HG03457 (cell line): ENCODE results near the gene ITGAL.
"Not testable (repeated sequence)": the region's sequence is repeated elsewhere in the genome, so short reads cannot be mapped to it uniquely, and the experiment has no call there.

ENCODE experiments used
- ATAC-seq: cut with Tn5 transposase; IDR thresholded peaks from one replicate; pipeline ENCODE4 v1.9.1; 2021; ENCODE audit warnings: moderate number of reproducible peaks; ENCODE audit not compliant: unreplicated experiment

Gene ITGAL

DNA sequence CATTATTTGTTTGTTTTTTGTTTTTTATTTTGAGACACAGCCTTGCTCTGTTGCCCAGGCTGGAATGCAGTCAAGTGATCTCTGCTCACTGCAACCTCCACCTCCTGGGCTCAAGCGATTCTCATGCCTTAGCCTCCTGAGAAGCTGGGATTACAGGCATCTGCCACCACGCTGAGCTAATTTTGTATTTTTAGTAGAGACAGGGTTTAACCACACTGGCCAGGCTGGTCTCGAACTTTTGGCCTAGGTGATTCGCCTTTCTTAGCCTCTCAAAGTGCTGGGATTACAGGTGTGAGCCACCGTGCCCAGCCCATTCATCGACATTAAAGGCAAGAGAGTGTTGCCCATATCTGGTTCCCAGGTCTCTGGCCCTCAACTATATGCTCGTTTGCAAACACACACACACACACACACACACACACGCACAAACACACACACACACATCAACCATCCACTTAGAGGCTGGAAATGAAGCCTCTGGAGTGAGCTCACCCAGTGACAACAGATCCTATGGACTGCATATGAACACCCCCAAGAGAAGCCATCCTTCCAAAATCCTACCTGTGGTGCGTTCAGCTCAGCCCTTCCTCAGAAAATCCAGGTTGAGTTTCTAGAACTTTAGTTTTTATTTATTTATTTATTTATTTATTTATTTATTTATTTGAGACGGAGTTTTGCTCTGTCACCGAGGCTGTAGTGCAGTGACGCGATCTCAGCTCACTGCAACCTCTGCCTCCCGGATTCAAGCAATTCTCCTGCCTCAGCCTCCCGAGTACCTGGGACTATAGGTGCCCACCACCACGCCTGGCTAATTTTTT, 14.6 kb upstream of the ITGAL start:
- no peak for ATAC-seq

GRCh38 chr16:30458561-30459394, 13.8 kb upstream of the ITGAL start:
- peak; percentile 66 for ATAC-seq

- no peak for ATAC-seq
Measured at GRCh38 chr16:30459456-30459855, 13.1 kb upstream of the ITGAL start.

DNA sequence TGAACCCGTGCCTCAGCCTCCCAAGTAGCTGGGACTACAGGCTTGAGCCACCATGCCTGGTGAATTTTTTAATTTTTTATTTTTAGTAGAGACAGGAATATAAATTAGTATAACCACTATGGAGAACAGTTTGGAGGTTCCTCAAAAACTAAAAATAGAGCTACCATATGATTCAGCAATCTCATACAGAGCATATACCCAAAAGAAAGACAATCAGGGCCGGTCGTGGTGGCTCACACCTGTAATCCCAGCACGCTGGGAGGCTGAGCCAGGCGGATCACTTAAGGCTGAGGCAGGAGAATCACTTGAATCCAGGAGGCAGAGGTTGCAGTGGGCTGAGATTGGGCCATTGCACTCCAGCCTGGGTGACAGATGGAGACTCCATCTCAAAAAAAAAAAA, 11.1 kb upstream of the ITGAL start:
- not testable (repeated sequence) for ATAC-seq

DNA sequence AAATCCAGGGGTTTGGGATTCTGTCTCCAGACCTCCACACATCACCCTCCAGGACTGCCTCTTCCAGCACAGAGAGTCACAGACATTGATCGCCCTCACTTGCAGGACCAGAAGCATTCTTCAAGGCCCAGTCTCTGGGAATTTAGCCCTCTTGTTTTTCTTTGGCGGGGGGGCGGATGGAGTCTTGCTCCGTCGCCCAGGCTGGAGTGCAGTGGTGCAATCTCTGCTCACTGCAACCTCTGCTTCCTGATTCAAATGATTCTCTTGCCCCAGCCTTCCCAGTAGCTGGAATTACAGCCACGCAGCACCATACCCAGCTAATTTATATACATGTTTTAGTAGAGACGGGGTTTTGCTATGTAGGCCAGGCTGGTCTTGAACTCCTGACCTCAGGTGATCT, 8.5 kb upstream of the ITGAL start:
- no peak for ATAC-seq

DNA sequence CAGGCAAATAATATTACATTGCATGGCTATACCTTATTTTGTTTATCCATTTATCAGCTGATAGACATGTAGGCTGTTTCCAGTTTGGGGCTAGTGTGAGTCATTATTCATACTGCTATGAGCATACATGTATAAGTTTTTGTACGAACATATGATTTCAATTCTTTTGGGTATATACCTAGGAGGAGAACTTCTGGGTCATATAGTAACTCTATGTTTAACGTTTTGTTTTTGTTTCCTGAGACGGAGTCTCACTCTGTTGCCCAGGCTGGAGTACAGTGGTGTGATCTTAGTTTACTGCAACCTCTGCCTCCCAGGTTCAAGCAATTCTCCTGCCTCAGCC, 2.4 kb upstream of the ITGAL start:
- ATAC-seq: no peak

- ATAC-seq: no peak
Measured at GRCh38 chr16:30470632-30470995, 1.9 kb upstream of the ITGAL start.

GRCh38 chr16:30473231-30474073, 910 bp downstream of the ITGAL start:
- no peak for ATAC-seq

DNA sequence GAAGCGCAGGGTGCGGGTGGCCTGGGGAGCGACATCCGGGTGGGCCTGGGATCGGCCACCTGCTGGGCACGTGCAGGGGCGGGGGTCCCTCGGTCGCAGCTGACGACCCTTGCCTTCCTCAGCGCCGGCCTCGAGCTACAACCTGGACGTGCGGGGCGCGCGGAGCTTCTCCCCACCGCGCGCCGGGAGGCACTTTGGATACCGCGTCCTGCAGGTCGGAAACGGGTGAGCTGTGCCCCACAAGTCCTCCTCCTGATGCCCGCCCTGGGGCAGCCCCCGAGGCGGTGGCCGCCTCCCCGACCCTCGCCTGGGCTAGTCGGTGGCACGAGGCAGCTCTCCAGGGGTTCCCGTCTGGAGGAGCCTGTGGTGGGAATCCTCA, 1.5 kb downstream of the ITGAL start:
- no peak for ATAC-seq

DNA sequence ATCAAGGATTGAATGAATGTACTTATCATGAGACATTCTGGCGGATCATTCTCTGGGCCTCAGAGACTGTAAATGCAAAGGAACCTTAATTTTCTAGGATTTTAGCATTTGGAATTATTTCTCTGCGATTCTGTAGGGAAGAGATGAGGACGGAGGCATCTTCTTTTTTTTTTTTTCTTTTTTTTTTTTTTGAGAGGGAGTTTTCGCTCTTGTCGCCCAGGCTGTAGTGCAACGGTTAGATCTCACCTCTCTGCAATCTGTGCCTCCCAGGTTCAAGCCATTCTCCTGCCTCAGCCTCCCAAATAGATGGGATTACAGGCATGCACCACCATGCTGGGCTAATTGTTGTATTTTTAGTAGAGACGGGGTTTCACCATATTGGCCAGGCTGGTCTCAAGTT, 2.1 kb downstream of the ITGAL start:
- no peak for ATAC-seq

- ATAC-seq: no peak
Measured at GRCh38 chr16:30476991-30477390, 4.4 kb downstream of the ITGAL start.

DNA sequence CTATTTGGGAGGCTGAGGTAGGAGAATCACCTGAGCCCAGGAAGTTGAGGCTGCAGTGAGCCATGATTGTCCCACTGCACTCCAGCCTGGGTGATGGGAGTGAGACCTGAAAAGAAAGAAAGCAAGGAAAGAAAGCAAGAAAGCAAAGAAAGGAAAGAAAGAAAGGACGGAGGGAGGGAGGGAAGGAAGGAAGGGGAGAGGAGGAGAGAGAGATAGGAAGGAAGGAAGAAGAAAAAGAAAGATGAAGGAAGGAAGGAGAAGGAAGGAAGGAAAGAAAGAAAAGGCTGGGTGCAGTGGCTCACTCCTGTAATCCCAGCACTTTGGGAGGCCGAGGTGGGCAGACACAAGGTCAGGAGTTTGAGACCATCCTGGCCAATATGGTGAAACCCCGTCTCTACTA, 5.2 kb downstream of the ITGAL start:
- not testable (repeated sequence) for ATAC-seq

DNA sequence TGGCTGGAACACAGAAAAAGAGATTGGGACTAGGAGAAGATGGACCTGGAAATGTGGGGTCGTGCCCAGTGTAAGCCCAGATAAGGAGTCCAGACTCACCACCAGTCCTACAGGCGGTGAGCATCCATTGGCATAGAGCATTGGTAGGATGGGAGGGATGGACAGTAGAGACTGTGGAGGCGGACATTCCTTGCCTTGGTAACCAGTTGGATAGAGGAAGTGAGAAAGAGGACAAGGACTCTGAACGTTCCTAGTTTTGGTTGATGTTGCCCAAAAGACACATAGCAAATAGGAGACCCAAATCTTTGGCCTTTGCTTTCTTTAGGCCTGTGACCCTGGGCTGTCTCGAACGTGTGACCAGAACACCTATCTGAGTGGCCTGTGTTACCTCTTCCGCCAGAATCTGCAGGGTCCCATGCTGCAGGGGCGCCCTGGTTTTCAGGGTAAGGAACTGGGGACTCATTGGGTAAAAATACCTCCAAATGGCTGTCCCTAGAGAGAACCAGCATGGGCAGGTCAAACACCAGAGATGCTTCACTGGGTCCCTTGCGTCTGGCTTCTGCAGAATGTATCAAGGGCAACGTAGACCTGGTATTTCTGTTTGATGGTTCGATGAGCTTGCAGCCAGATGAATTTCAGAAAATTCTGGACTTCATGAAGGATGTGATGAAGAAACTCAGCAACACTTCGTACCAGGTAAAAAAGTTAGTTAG, 6.4 kb downstream of the ITGAL start:
- ATAC-seq: no peak

DNA sequence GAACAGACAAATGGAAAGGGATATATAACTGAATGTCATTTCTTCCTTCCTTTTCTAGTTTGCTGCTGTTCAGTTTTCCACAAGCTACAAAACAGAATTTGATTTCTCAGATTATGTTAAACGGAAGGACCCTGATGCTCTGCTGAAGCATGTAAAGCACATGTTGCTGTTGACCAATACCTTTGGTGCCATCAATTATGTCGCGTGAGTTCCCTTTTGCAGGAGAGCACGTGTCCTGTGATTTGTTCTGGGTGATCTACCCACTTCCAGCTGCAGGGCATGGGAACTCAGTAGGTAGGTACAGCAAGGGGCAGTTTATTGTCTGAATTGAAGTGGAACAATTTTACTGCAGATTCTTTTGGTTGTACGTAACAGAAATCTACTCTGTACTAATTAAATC, 8.8 kb downstream of the ITGAL start:
- no peak for ATAC-seq

GRCh38 chr16:30482366-30482765, 9.8 kb downstream of the ITGAL start:
- no peak for ATAC-seq

GRCh38 chr16:30484887-30485286, 12.3 kb downstream of the ITGAL start:
- ATAC-seq: no peak

DNA sequence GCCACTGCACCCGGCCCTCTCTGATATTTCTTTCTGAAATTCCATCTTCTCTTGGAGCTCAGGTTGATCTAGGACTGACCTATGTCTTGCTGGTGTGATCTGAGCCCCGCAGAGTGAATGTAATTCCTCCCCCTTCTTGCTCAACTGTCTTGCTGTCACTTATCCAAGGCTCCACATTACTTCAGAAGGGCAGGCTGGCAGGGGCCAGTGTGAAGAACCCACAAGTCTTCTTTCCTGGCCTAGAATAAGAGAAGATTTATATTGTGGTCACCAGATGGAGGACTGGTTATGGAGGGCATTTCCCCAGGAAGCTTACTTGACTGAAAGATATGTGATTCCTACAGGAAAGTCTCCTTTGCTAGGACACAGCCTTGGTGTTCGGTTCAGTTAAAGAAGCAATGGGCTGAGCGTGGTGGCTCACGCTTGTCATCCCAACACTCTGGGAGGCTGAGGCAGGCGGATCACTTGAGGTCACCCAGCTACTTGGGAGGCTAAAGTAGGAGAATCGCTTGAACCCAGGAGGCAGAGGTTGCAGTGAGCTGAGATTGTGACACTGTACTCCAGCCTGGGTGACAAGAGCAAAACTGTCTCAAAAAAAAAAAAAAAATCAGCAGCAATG, 13.4 kb downstream of the ITGAL start:
- ATAC-seq: no peak

DNA sequence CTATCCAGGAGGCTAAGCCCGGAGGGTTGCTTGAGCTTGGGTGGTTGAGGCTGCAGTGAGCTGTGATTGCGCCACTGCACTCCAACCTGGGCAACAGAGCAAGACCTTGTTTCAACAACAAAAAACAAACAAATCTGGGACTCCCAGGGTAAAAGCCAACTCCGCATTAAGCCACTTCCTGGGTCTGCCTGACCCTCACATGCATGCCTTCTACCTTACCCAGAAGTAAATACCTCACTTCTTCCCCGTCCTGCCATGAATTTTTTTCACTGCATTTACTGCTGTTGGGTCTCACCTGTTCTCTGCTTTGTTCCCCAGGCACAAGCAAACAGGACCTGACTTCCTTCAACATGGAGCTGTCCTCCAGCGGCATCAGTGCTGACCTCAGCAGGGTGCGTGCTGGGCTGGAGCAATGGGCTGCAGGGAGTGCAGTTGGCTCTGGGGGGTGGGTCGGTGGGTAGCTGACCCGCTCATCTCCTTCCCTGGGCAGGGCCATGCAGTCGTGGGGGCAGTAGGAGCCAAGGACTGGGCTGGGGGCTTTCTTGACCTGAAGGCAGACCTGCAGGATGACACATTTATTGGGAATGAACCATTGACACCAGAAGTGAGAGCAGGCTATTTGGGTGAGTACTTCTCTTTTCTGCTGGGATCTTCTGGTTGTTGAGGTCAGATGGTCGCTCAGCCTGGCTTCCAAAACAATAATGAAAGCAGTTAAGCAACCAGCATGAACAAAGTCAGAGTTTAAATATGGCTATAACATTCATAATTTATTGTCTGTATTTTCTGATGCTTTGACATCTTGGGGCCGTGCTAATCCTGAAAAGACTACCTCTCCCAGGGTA, 16.4 kb downstream of the ITGAL start:
- ATAC-seq: no peak

DNA sequence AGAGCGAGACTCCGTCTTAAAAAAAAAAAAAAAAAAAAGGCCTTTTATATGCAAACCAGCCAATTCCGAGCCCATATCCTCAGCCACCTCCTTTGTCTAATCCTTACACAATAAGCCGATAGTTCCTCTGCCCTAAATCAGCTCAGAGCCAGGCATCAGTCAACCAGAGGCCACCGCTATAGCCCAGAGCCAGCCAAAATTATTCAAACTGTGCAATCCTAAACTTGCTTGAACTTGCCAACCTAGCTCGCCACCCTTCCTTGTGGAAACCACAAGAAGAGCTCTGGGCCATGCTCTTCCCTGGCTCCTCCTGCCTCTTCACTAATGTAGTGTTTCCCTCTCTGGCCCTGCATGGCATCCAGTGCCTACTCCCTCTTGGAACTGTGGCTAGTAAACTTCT, 17.7 kb downstream of the ITGAL start:
- no peak for ATAC-seq

GRCh38 chr16:30491229-30491628, 18.7 kb downstream of the ITGAL start:
- no peak for ATAC-seq
